Measurements from ENCODE around the gene SYTL5. TPM values are rescaled to one million over a fixed set of nuclear protein-coding genes. Genes with fewer than 3 reads are reported as not detected.
A peak's percentile ranks its signal among the peaks of the same experiment; 100 is the strongest.

SYTL5 gene
- total RNA-seq, 1 donor from 2014 or later = 8.4 TPM

GRCh38 chrX:37975421-37975820 is 30.9 kb upstream of the SYTL5 start:
- no peak for FAIRE-seq
- Mint-ChIP-seq H3K9me3 (ENCODE audit: unreplicated experiment) (no peaks in the 10 kb centered on the region), H3K4me3 (ENCODE audit: unreplicated experiment) (no peak overlapping the region)

DNA sequence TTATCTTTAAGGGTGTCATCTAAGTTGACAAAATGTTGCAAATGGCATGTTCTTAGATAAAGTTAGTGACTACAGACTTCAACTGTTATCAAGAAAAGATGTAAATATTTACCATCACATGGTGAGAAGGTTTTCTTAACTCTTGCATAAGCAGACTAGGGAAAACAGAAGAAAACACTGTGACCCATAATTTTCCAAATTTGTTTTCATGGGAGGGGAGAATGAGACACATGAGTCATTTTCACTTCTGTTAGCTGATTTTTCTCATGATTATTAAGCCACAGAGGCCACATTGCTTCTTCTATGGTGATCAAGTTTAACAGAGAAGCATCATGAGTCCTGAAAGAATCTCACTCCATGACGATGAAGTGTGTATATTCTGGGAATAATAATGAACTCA is 30.2 kb upstream of the SYTL5 start:
- Histone ChIP-seq H3K79me2 (ENCODE audit: insufficient read depth, low read length) (no peaks in the 10 kb centered on the region), H3K27me3 (ENCODE audit: insufficient read depth, low read length) (no peaks in the 10 kb centered on the region), H2AFZ (ENCODE audit: low read depth, low read length) (no peak overlapping the region), H3K4me1 (ENCODE audit: insufficient read depth, low read length) (no peaks in the 10 kb centered on the region), H3K4me3 (ENCODE audit: insufficient read depth, low read depth, low read length) (no peak overlapping the region), H3K9ac (ENCODE audit: low read length) (no peak overlapping the region), H4K20me1 (ENCODE audit: insufficient read depth, low read length) (no peaks in the 10 kb centered on the region), H3K4me2 (ENCODE audit: low read length) (no peak overlapping the region), H3K36me3 (ENCODE audit: insufficient read depth, low read length) (no peaks in the 10 kb centered on the region), H3K9me3 (ENCODE audit: insufficient read depth, low read depth, low read length) (no peaks in the 10 kb centered on the region), H3K27ac (ENCODE audit: low read depth, low read length) (no peak overlapping the region)
- Mint-ChIP-seq H3K9me3 (ENCODE audit: unreplicated experiment) (no peaks in the 10 kb centered on the region), H3K27ac (ENCODE audit: unreplicated experiment) (no peak overlapping the region), H3K27me3 (ENCODE audit: low read depth, unreplicated experiment) (no peaks in the 10 kb centered on the region), H3K4me3 (ENCODE audit: unreplicated experiment) (no peak overlapping the region), H3K4me1 (ENCODE audit: low read depth, unreplicated experiment) (peaks cover 7% of the 10 kb centered on the region), H3K36me3 (ENCODE audit: low read depth, unreplicated experiment) (no peaks in the 10 kb centered on the region)
- peak; percentile 56 for FAIRE-seq
- TF ChIP-seq CTCF (IDR thresholded peaks at IDR 0.05; ENCODE audit: insufficient read depth, low read depth, low read length) (no peak), EZH2 (IDR thresholded peaks at IDR 0.05; ENCODE audit: insufficient read depth, low read length) (no peak)
- peak; percentile 25 for DNase-seq (ENCODE audit: low read depth)

More at GRCh38 chrX:37975421-37975820, 30.9 kb upstream of the SYTL5 start:
- Histone ChIP-seq H3K4me3 (ENCODE audit: insufficient read depth, low read depth, low read length) (no peak overlapping the region), H3K9ac (ENCODE audit: low read length) (no peak overlapping the region), H2AFZ (ENCODE audit: low read depth, low read length) (no peak overlapping the region), H4K20me1 (ENCODE audit: insufficient read depth, low read length) (no peaks in the 10 kb centered on the region), H3K79me2 (ENCODE audit: insufficient read depth, low read length) (no peaks in the 10 kb centered on the region), H3K4me1 (ENCODE audit: insufficient read depth, low read length) (no peaks in the 10 kb centered on the region), H3K36me3 (ENCODE audit: insufficient read depth, low read length) (no peaks in the 10 kb centered on the region), H3K27me3 (ENCODE audit: insufficient read depth, low read length) (no peaks in the 10 kb centered on the region), H3K4me2 (ENCODE audit: low read length) (no peak overlapping the region), H3K9me3 (ENCODE audit: insufficient read depth, low read depth, low read length) (no peaks in the 10 kb centered on the region), H3K27ac (ENCODE audit: low read depth, low read length) (no peak overlapping the region)
- no peaks in the 10 kb centered on the region for H3K36me3 Mint-ChIP-seq (ENCODE audit: low read depth, unreplicated experiment)
- H3K27me3 Mint-ChIP-seq (ENCODE audit: low read depth, unreplicated experiment) = no peaks in the 10 kb centered on the region
- H3K27ac Mint-ChIP-seq (ENCODE audit: unreplicated experiment) = no peak overlapping the region
- peaks cover 7% of the 10 kb centered on the region for H3K4me1 Mint-ChIP-seq (ENCODE audit: low read depth, unreplicated experiment)
- no peak for DNase-seq (ENCODE audit: low read depth)
- TF ChIP-seq EZH2 (IDR thresholded peaks at IDR 0.05; ENCODE audit: insufficient read depth, low read length) (no peak), CTCF (IDR thresholded peaks at IDR 0.05; ENCODE audit: insufficient read depth, low read depth, low read length) (no peak)

DNA sequence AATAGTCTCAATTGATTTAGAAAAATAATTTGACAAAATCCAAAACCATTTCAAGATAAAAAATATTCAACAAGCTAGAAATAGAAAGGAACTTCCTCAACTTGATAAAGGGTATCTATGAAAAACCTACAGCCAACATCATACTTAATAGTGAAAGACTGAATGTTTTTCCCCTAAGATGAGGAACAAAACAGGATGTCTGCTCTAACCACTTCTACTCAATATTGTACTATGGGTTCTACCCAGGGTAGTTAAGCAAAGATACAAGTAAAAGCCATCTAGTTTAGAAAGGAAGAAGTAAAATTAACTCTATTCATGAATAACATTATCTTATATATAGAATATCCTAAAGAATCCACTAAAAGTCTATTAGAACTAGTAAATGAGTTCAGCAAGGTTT is 21.5 kb upstream of the SYTL5 start:
- H3K36me3 Mint-ChIP-seq (ENCODE audit: low read depth, unreplicated experiment) = no peaks in the 10 kb centered on the region
- Histone ChIP-seq H3K9ac (ENCODE audit: low read length) (no peak overlapping the region), H3K4me1 (ENCODE audit: insufficient read depth, low read length) (peaks cover 5% of the 10 kb centered on the region), H3K9me3 (ENCODE audit: insufficient read depth, low read depth, low read length) (no peaks in the 10 kb centered on the region), H3K27me3 (ENCODE audit: insufficient read depth, low read length) (no peaks in the 10 kb centered on the region), H3K79me2 (ENCODE audit: insufficient read depth, low read length) (no peaks in the 10 kb centered on the region), H3K36me3 (ENCODE audit: insufficient read depth, low read length) (no peaks in the 10 kb centered on the region), H3K4me2 (ENCODE audit: low read length) (no peak overlapping the region), H4K20me1 (ENCODE audit: insufficient read depth, low read length) (no peaks in the 10 kb centered on the region), H3K4me3 (ENCODE audit: insufficient read depth, low read depth, low read length) (no peak overlapping the region), H3K27ac (ENCODE audit: low read depth, low read length) (no peak overlapping the region), H2AFZ (ENCODE audit: low read depth, low read length) (no peak overlapping the region)
- no peaks in the 10 kb centered on the region for H3K27me3 Mint-ChIP-seq (ENCODE audit: low read depth, unreplicated experiment)
- TF ChIP-seq CTCF (IDR thresholded peaks at IDR 0.05; ENCODE audit: insufficient read depth, low read depth, low read length) = no peak
- no peak for TF ChIP-seq EZH2 (IDR thresholded peaks at IDR 0.05; ENCODE audit: insufficient read depth, low read length)
- no peaks in the 10 kb centered on the region for H3K9me3 Mint-ChIP-seq (ENCODE audit: unreplicated experiment)
- no peak overlapping the region for H3K4me3 Mint-ChIP-seq (ENCODE audit: unreplicated experiment)
- no peak overlapping the region for H3K27ac Mint-ChIP-seq (ENCODE audit: unreplicated experiment)
- no peak for FAIRE-seq
- DNase-seq (ENCODE audit: low read depth) = no peak
- H3K4me1 Mint-ChIP-seq (ENCODE audit: low read depth, unreplicated experiment) = peaks cover 20% of the 10 kb centered on the region
